ENCODE data around the gene NIFK. TPM values are rescaled to one million over a fixed set of nuclear protein-coding genes. Genes with fewer than 3 reads are reported as not detected.

Gene NIFK
- total and polyA plus RNA-seq, 2 experiments from 2014 or later, result 53.6 to 54.6 TPM

- Histone ChIP-seq H3K27me3 (no peaks in the 10 kb centered on the region), H3K4me3 (no peak overlapping the region), H3K4me1 (ENCODE audit: insufficient read depth) (no peaks in the 10 kb centered on the region), H3K79me2 (no peaks in the 10 kb centered on the region), H3K4me2 (no peak overlapping the region), H3K9me3 (ENCODE audit: low read depth) (no peaks in the 10 kb centered on the region), H4K20me1 (ENCODE audit: insufficient read depth, poor library complexity, severe bottlenecking) (no peaks in the 10 kb centered on the region), H2AFZ (no peak overlapping the region), H3K36me3 (replicated peaks; ENCODE audit: insufficient read depth, low read depth) (peaks cover 2% of the 10 kb centered on the region), H3K27ac (no peak overlapping the region), H3K9me2 (replicated peaks; ENCODE audit: insufficient read depth) (no peaks in the 10 kb centered on the region)
- 93% methylated on average over 1 of the region's 1 CpG for WGBS (ENCODE audit: low lambda C conversion rate, missing lambda C conversion rate)
- no peak for DNase-seq (ENCODE audit: low spot score)
- TF ChIP-seq CTCF (IDR thresholded peaks at IDR 0.05; ENCODE audit: poor library complexity) (no peak), EZH2phosphoT487 (IDR thresholded peaks at IDR 0.05; ENCODE audit: low read depth, severe bottlenecking, unreplicated experiment) (no peak), EZH2 (IDR thresholded peaks at IDR 0.05; ENCODE audit: borderline replicate concordance) (no peak)
Measured at GRCh38 chr2:121766624-121767023, 29.9 kb upstream of the NIFK start.

GRCh38 chr2:121764681-121765228 is 28.1 kb upstream of the NIFK start:
- 97% methylated on average over 10 of the region's 10 CpGs for WGBS (ENCODE audit: low lambda C conversion rate, missing lambda C conversion rate)
- no peaks in the 10 kb centered on the region for H3K79me2 ChIP-seq
- TF ChIP-seq CTCF (IDR thresholded peaks at IDR 0.05; ENCODE audit: poor library complexity), result no peak
- DNase-seq (ENCODE audit: low spot score), result no peak
- no peak overlapping the region for H3K27ac ChIP-seq
- no peaks in the 10 kb centered on the region for H4K20me1 ChIP-seq (ENCODE audit: insufficient read depth, poor library complexity, severe bottlenecking)
- H2AFZ ChIP-seq, result no peak overlapping the region
- no peak overlapping the region for H3K4me3 ChIP-seq
- no peaks in the 10 kb centered on the region for H3K4me1 ChIP-seq (ENCODE audit: insufficient read depth)
- H3K4me2 ChIP-seq, result no peak overlapping the region
- peaks cover 2% of the 10 kb centered on the region for H3K36me3 ChIP-seq (replicated peaks; ENCODE audit: insufficient read depth, low read depth)
- no peaks in the 10 kb centered on the region for H3K9me3 ChIP-seq (ENCODE audit: low read depth)
- no peaks in the 10 kb centered on the region for H3K27me3 ChIP-seq
- H3K9me2 ChIP-seq (replicated peaks; ENCODE audit: insufficient read depth), result no peaks in the 10 kb centered on the region

- WGBS (ENCODE audit: low lambda C conversion rate, missing lambda C conversion rate), result 1% methylated on average over 66 of the region's 67 CpGs
- peak within 1 kb of the TSS; percentile 70 for H3K4me3 ChIP-seq
- no peaks in the 10 kb centered on the region for H3K36me3 ChIP-seq (replicated peaks; ENCODE audit: insufficient read depth, low read depth)
Measured at GRCh38 chr2:121755237-121756111, 18.8 kb upstream of the NIFK start, which contains the start of gene TSN. Gene TSN (plus strand): TSS chr2:121755651. CDS start chr2:121755780, 129 bp downstream.

More at GRCh38 chr2:121755237-121756111, 18.8 kb upstream of the NIFK start, which contains the start of gene TSN:
- H3K9me2 ChIP-seq (replicated peaks; ENCODE audit: insufficient read depth), result no peaks in the 10 kb centered on the region
- H3K79me2 ChIP-seq, result peaks cover 35% of the 10 kb centered on the region
- H2AFZ ChIP-seq, result peak within 1 kb of the TSS; percentile 79
- DNase-seq (ENCODE audit: low spot score), result peak; percentile 100
- no peaks in the 10 kb centered on the region for H3K9me3 ChIP-seq (ENCODE audit: low read depth)
- TF ChIP-seq EZH2phosphoT487 (IDR thresholded peaks at IDR 0.05; ENCODE audit: low read depth, severe bottlenecking, unreplicated experiment) (no peak), EZH2 (IDR thresholded peaks at IDR 0.05; ENCODE audit: borderline replicate concordance) (no peak), CTCF (IDR thresholded peaks at IDR 0.05; ENCODE audit: poor library complexity) (no peak)
- H3K27me3 ChIP-seq, result no peaks in the 10 kb centered on the region
- H3K4me2 ChIP-seq, result peak within 1 kb of the TSS; percentile 92
- H4K20me1 ChIP-seq (ENCODE audit: insufficient read depth, poor library complexity, severe bottlenecking), result no peaks in the 10 kb centered on the region
- peak within 1 kb of the TSS; percentile 79 for H3K27ac ChIP-seq
- H3K4me1 ChIP-seq (ENCODE audit: insufficient read depth), result peaks cover 7% of the 10 kb centered on the region

All from hepatocyte (in vitro differentiated cells).